Mammary epithelial cell (primary cell): ENCODE measurements around the gene UPK1A.

ENCODE experiments used
- CTCF ChIP-seq, 2 donors: IDR thresholded peaks in 1 of 2; conservative IDR thresholded peaks in 1 of 2; 2 replicates each; pipeline ENCODE4 v1.5.1; 2011 to 2012; ENCODE audit warnings: inconsistent platforms in 2 of 2, low read length in 2 of 2, mild to moderate bottlenecking in 2 of 2, control low read depth in 1 of 2, low read depth in 1 of 2; ENCODE audit not compliant: insufficient read depth in 1 of 2; ENCODE audit errors: extremely low read depth in 1 of 2
- EZH2 ChIP-seq: IDR thresholded peaks from 2 replicates; pipeline ENCODE4 v1.6.1; 2012; ENCODE audit warnings: low read length, inconsistent platforms, borderline replicate concordance

GRCh38 chr19:35695895-35696422 lies 29.6 kb downstream of the UPK1A start:
- TF ChIP-seq CTCF (conservative IDR thresholded peaks at IDR 0.05 in 1 of 2, IDR thresholded peaks at IDR 0.05 in 1 of 2; ENCODE audit: extremely low read depth in 1 of 2, insufficient read depth in 1 of 2, low read depth in 1 of 2, low read length in 2 of 2) (no peak), EZH2 (no peak)
